Left kidney (tissue), 2 donors: ENCODE results near the gene PLEKHG3. TPM values are rescaled to one million over a fixed set of nuclear protein-coding genes. Genes with fewer than 3 reads are reported as not detected.

Source experiments
- DNase-seq: peaks from one replicate; pipeline ENCODE4 v3.0.0-alpha.2; 2013
- polyA plus RNA-seq: library from polyadenylated mRNA; unstranded; fragments of 120-200 nt; gene quantifications from one replicate; pipeline ENCODE4 v1.2.1, GENCODE V29; 2013; ENCODE audit not compliant: insufficient read length

Gene PLEKHG3
- polyA plus RNA-seq, 1 donor, result 83.8 TPM

DNA sequence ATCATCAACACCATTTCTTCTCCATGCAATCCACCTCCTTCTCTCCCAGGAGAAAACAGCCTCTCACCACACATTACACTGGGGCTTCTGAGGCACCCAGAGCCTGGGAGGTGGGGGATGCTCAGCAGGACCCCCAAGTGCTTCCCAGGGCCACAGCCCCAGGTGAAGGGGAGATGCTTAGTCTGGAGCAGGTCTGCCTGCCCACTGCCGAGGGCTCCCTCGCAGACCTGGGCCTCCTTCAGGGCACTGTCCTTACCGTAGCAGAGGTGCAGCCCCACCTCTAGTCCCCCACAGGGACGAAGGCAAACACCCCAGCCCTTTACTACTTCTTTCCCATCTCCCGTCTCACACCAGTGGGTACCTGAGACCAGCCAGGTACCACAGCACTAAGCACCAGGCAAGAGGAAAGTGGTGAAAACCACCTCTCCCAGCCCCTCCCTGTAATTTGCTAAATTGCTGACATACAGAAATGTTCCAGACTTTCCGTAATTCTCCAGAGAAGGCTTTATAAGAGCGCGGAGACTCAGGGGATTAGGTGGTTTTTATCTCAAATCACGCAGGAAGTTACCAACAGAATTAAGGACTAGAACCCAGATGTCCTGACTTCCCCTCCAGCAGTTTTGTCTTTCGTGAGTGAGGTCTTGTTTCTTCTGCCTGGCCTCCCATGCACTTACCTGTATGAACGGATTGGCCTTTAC is 59.0 kb downstream of the PLEKHG3 start:
- DNase-seq, result no peak

- no peak for DNase-seq
Observed at GRCh38 chr14:64763801-64764621, 59.8 kb downstream of the PLEKHG3 start.

DNA sequence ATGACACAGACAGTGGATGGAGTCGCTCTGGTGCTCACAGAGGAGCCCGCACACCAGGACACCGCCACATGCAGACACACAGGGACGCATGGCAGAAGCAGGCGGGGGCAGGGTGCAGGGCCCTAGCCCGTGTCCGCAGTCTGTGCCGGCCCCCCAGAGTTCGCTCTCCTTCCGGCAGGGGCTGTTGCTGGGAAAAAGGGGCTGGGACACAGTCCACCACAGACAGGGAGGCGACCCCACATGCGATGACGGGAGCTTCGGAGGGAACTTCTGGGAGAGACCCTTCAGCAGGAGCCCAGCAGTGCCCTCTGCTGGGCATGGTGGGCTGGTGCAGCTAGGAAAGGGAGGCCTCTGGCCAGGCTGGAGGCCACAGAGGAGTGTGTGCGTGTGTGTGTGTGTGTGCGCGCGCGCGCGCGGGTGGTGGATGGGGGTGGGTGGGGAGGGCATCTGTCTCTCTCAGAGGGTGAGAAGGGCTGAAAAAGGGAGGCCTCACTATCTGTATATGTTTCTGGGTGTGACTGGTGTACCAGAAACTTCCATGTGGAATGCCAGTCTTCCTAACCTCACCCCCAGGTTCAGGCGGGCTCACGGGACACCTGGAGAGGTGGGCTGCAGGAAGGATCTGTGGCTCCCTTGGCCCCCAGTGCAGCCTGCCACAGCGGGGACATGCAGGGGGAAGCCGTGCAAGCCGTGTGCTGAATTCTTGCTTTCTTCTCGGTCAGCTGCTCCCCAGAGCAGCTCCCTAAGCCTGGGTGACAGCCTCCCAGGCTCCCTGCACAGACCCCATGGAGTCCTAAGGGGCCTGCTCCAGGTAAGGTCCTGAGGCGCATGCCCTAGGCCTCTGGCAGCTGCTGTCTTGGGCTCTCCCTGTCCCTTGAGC is 60.7 kb downstream of the PLEKHG3 start:
- DNase-seq, result peak; percentile 86

DNA sequence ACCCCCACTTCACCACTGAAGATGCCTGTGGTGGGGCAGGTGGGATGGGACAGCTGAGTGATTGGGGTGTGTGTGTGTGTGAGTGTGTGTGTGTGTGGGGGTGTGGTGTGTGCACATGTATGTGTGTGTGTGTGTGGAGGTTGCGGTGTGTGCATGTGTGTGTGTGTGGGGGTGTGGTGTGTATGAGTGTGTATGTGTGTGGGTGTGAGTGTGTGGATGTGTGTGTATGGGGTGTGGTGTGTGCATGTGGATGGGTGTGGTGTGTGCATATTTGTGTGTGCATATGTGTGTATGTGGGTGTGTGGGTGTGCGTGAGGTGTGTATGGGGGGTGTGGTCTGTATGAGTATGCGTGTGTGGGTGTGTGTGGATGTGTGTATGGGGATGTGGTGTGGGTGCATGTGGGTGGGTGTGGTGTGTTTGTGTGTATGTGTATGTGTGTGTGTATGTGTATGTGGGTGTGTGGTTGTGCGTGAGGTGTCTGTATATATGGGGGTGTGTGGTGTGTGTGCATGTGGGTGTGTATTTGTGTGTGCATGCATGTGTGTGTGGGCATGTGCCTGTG is 61.6 kb downstream of the PLEKHG3 start:
- DNase-seq, result no peak

DNA sequence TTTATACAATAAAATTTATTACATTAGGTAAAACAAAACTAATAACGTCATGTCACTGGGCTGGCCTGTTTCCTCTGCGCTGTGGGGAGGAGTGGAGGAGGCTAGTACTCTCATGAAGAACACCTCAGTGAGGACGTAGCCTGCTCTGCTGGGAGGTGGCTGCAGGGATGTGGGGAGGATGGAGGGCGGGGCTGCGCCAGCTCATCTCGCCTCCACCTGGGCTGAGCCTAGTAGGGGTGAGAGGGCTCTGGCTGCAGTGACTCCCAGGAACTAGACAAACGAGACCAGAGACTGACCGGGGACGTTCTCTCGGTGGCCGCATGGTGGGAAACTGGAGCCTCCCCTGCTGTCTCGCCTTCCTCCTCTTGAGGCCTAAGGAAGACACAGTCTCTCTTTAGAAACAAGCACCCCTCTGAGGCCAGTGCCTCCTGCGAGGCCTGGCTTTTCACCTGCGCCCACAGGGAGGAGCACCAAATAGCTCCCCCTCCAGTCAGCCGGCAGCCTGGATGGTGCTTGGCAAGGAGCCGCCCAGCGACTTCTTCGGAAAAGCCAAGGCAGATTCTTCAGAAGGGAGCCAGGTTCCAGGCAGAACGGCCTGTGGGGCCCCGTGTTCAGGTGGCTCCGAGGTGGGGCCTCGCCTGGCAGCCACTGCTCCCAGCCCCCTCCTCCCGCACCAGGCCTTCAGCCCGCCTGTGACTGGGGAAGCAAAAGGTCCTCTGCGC is 62.4 kb downstream of the PLEKHG3 start:
- DNase-seq, result no peak

DNA sequence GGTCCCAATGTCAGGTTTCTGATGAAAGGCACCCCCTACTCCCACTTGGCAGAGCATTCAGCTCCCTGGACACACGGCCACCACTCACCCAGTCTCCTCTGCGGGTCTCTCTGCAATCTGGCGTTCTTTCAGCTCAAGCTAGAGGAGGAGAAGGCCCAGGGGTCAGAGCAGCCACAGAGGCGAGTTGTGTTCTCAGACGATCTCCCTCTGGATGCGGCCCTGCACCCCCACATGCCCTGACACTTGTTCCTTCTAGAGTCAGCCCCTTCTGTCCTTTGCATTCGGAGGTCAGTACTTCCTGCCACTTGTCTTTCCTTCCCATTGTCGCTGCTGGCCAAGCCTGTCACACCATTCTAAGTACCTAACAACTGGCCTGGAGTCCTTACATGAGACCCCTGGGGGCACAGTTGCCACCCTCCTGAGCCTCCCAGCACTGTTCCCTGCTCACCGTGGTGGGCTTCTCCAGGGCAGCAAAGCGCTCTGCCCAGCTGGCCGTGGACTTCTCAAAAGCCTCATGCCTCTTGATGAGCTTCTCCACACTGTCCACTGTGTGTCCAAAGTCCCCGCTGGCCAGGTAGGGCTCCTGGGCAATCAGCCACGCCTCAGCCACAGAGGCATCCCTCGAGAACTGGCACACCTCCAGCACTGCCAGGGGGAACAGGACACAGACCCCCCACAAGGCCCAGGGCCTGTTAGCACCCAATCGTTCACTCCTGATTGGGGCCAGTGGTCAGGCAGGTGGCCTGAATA is 63.2 kb downstream of the PLEKHG3 start:
- DNase-seq, result no peak

DNA sequence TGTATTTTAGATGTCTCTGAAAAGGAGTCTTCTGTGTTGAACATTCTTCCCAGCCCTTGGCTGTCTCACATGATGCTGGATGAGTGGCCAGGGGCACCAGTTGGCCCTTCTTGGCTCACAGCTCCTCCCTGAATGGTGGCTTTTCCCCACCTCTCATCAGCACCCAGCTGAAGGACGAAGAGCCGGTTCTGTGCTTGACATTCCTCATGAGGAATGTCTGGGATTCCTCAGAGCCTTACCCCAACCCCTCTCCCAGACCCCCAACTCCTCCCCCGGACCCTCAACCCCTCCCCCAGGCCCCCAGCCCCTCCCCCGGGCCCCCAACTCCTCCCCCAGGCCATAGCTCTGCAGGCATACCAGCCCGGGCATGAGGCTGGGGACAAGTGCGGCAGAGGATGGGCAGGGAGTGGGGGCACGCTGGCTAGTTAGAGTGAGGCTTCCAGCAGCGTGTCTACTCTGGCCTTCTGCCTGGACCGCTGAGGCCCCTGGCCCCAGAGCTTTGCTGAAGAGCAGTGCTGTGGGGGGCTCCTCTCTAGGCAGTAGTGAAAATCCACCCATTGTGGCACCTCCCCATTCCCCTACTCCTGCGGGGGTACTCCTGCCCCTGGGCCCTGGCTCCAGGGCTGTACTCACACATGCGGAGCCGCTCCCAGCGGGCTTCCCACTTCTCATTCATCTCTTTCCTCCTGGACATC is 64.3 kb downstream of the PLEKHG3 start:
- DNase-seq, result no peak

- DNase-seq, result no peak
Observed at GRCh38 chr14:64769096-64770020, 65.1 kb downstream of the PLEKHG3 start.

- DNase-seq, result no peak
Observed at GRCh38 chr14:64770751-64771150, 66.5 kb downstream of the PLEKHG3 start.

DNA sequence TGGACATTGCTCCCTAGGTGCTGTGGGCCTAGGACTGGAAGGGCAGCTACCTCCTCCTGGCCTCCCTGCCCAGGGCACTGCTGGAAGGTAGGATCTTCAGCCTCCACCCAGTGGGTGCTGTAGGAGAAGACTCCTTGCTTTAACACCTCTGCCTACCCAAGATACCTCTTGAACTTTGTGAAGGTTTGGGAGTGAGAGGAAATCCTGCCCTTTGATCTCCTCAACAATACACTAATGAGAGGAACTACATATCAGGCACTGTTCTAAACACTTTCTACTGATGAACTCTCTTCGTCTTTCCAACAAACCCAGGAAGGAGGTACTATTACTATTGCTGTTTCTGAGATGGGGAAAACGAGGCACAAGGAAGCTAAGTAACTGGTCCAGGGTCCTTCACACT is 66.9 kb downstream of the PLEKHG3 start:
- DNase-seq, result no peak

DNA sequence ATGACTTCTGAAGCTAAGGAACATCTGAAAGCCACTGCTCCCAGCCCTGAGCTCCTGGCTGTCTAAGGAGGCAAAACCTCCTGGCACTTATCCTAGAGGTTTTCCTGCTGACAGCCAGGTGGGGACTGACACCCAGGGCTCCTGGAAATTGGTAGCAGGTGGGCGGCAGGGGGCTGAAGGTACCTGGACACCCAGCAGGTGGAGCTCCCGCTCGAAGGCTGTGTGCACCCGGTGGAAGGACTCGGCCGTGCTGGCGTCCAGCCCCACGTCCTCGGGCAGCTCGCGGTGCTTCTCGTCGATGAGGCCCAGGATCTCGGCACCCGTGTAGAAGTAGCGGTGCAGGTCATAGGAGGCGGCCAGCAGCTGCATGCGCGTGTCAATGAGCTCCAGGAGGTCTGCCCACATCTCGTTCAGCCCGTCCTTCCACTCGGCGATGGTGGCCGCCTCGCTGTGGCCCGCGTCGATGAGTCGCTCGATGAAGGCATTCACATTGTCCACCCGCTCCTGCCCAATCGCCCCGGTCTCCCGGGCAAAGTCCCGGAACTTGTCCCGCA is 68.2 kb downstream of the PLEKHG3 start:
- no peak for DNase-seq

DNA sequence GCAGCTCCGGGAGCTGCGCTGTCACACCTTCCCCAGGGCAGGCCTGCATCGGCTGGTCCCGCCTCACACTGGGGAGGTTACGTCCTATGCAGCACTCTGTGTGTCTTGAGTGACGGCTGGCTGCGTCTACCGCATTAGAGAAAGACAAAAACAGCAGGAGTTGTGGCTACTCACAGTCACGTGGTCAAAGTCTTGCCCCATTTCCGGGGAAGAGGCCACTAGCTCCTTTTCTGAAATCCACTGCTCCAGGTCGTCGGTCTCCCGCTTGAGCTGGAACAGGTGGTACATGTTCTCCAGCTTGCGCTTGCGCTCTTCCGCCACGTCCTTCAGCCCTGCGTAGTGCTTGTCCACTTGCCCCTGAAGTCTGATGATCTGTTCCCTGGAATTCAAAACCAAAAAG is 68.8 kb downstream of the PLEKHG3 start:
- DNase-seq, result no peak

DNA sequence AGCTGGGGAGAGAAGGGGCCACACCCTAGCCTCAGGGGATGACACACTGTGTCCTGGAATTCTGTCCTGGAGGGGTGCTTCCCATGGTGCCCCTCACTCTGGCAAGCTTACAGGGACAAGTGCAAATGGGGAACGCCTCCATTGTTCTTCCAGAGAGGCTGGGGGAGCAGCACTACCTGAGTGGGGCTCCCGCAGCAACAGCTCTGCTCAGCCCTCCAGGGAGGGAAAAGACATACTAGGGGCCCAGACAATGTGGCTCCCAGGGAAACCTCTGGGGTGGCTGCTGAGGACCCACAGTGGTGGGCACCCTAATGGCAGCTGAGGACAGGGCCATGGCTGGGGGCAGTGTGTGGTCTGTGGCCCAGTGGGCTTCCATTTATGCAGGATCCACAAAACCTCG is 69.4 kb downstream of the PLEKHG3 start:
- DNase-seq, result no peak

GRCh38 chr14:64774272-64774671 is 70.0 kb downstream of the PLEKHG3 start:
- no peak for DNase-seq

- no peak for DNase-seq
Observed at GRCh38 chr14:64775081-64775777, 71.0 kb downstream of the PLEKHG3 start.

DNA sequence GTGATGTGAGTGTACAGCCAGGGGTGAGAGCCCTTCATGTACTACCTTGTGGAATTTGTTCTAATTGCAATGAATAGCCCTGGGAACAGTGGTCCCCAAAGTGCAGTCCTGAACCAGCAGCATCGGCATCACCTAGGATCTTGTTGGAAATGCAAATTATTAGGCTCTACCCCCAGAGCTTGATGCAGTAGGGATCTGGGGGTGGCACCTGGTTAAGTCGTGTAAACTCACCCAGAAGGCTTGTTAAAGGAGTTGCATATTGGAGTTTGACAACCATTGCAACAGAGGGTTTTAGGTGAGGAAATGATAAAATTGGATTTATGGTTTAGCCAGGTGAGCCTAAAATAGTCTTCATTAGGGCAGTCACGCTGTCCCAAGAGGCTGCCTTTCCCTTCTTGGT is 73.2 kb downstream of the PLEKHG3 start:
- DNase-seq, result no peak

GRCh38 chr14:64778104-64778754 is 74.0 kb downstream of the PLEKHG3 start:
- no peak for DNase-seq

- DNase-seq, result no peak
Observed at GRCh38 chr14:64779472-64779871, 75.2 kb downstream of the PLEKHG3 start.
